NCI-H1417 (cell line): Measurements from ENCODE around the gene IRS1.
"Not testable (repeated sequence)": the region's sequence is repeated elsewhere in the genome, so short reads cannot be mapped to it uniquely, and the experiment has no call there.

Source experiments
- DNase-seq, 3 experiments: peaks; one replicate each; lab custom pipeline; 2025; lab: John Stamatoyannopoulos, UW

Gene IRS1

GRCh38 chr2:226799211-226799975, at the start of gene IRS1:
Gene IRS1 (minus strand): TSS chr2:226799820. CDS start chr2:226798738, 1,082 bp downstream.
- peak in 2 of 3 experiments; percentile 83 to 85 for DNase-seq

- no peak for DNase-seq
Measured at GRCh38 chr2:226849349-226849748, 49.7 kb upstream of the IRS1 start.

DNA sequence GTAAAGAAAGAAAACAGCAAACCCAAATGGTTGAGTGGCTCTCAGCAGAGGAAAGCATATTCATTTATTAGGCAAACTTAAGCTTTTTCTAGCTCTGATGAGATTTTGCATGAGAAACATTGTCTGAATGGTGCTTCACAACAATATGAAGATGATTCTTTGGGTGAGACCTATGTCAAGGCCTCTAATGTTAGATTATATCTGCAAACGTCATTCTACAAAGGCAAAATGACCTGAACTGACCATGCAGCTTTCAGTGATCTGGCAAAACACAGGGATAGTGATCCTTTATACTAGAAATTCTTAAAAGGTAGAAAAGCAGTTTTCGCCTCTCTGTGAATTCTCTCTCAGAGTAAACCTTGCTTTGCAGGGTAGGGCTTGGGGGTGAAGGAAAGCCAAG, 47.9 kb upstream of the IRS1 start:
- no peak for DNase-seq

- DNase-seq = no peak
Measured at GRCh38 chr2:226847090-226847489, 47.5 kb upstream of the IRS1 start.

GRCh38 chr2:226845386-226846116, 45.9 kb upstream of the IRS1 start:
- peak in 1 of 3 experiments; percentile 30 for DNase-seq

GRCh38 chr2:226843001-226843400, 43.4 kb upstream of the IRS1 start:
- DNase-seq = not testable (repeated sequence)

DNA sequence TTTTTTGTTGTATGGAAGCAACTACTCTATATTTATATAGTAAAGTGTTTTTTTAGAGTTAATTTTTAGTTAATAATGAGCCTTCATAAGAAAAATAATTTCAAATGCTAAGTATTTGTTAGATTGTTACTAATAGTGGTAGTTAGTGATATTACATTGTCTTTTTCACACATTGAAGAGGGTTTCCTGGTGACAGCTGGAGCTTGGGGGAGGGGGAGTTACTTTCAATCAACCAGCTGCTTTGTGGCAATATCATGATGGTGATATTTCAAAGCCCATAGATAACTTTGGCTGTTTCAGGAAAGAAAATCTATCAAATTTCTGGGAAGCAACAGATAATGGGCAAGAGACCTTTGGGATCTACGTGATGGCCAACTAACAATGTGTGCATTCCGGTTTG, 40.3 kb upstream of the IRS1 start:
- peak in 2 of 3 experiments; percentile 33 to 45 for DNase-seq

DNA sequence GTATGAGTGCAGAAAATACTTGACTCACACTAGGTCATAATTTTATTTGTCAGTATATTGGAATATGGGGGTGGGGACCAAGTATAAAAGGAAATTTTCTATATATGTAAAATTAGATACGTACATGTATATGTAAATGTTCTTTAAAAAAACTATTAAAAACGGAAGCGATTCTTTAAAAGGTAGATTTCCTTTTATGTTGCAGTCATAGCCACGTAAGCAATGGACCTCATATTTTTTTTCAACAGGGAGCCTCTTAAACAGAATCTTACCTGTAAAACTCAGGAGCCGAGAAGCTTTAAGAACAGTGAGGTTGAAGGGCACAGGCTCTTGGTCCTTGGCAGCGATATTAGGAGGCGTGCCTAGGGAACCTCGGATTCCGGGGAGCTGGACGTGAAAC, 39.5 kb upstream of the IRS1 start:
- DNase-seq = no peak

DNA sequence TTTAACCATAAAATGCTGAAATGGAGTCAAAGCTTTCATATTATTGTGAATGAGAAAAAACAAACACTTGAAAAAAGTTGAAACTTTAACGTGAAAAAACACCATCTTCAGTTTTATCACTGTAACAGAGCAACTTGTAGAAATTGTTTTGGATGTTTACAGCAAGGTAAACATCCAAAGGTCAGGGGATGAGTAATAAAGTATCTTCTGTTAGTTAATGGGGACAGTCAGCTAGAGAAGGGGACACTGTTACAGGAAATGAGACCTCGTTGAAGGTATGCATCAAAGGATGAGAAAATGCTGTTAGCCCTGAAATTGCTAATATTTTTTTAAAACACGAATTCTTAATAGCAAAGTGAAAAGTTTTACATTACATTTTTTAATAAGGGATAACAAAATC, 39.1 kb upstream of the IRS1 start:
- no peak for DNase-seq

GRCh38 chr2:226837787-226838603, 38.4 kb upstream of the IRS1 start:
- no peak for DNase-seq

DNA sequence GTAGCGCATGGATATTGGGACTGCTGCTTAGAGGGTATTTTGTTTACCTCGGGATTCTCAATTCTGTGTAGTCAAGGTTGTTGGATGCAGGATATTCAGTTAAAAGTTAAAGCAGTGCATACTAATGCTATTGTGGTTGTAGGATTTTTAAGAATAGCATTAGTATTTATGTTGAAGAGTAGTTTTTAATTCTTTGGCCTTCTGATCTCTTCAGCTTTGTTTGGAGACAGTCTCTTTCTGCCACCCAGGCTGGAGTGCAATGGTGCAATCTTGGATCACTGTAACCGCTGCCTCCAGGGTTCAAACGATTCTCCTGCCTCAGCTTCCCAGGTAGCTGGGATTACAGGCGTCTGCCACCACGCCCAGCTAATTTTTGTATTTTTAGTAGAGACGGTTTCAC, 37.7 kb upstream of the IRS1 start:
- no peak for DNase-seq

- DNase-seq = no peak
Measured at GRCh38 chr2:226836548-226836885, 36.9 kb upstream of the IRS1 start.

- peak; percentile 83 to 98 (median 97) for DNase-seq
Measured at GRCh38 chr2:226835796-226836547, 36.4 kb upstream of the IRS1 start, which contains the start of gene RHBDD1. Gene RHBDD1 (plus strand): TSS chr2:226836054. CDS start chr2:226864694, 28,640 bp downstream.

DNA sequence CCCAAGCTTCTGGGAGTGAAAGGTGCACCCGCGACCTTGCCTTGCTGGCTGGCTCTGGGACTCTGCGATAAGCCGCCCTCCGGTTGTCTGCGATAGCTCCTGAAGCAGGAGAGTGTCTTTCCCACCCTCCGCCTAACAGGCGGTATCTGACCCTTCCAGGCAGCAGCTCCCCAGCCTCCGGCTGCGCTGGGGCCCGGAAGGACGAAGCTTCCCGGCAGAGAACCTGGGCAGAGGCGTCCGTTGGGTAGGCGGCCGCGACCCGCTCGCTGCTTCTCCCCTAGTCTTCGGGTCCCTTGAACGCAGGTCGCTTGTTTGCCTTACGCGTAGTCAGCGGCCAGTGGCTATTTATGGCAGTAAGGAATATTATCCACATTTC, 35.8 kb upstream of the IRS1 start:
- DNase-seq = peak in 2 of 3 experiments; percentile 95

DNA sequence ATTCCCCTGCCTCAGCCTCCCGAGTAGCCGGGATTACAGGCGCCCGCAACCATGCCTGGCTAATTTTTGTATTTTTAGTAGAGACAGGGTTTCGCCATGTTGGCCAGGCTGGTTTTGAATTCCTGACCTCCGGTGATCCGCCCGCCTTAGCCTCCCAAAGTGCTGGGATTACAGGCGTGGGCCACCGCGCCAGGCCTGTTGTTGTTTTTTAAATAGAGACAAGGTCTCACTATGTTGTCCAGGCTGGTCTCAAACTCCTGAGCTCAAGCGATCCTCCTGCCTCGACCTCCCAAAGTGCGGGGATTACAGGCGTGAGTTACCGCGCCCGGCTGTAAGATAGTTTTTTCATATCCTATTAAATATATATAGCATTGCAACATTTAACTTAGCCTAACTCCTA, 35.3 kb upstream of the IRS1 start:
- not testable (repeated sequence) for DNase-seq

- DNase-seq = no peak
Measured at GRCh38 chr2:226832061-226832460, 32.4 kb upstream of the IRS1 start.

DNA sequence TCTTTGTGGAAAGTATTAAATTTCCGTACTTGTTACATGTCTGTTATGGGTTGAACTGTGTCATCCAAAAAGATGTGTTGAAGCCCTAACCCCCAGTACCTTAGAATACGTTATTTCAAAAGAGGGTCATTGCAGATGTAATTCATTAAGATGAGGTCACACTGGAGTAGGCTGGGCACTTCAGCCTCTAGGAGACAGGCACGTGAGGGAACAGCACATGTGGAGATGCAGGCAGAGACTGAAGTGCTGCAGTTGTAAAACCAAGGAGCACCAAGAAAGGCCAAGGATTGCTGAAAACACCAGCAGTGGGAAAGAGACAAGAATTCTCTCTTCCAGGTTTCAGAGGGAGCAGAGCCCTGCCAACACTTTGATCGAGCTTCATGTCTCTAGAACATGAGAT, 31.6 kb upstream of the IRS1 start:
- DNase-seq = no peak

DNA sequence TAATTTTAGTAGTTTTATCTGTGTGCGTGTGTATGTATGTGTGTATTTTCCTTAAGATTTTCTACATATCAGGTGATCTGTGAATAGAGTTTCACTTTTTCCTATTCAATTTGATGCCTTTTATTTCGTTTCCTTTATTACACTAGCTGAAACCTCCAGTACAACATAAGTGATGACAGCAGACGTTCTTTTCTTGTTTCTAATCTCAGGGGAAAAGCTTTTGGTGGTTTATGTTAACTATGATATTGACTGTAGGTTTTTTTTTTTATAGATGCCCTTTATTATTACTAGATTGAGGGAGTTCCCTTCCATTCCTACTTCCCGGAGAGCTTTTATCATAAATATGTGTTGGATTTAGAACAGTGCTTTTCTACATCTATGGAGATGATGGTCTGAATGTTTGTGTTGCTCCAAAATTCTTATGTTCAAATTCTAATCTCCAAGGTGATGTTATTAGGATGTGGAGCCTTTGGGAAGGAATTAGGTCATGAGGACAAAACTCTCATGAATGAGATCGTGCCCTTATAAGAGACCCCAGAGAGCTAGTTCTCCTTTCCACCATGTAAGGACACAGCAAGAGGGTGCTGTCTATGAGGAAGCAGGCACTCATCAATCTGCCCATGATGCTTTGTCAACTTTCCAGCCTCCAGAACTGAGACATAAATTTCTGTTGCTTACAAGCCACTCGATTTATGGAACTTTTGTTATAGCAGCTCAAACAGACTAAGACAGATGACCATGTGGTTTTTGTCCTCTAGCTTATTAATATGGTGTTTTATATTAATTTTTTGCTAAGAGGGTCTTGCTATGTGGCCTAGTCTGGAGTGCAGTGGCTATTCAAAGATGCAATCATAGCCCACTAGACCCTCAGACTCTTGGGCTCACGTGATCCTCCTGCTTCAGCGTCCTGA, 30.4 kb upstream of the IRS1 start:
- no peak for DNase-seq

DNA sequence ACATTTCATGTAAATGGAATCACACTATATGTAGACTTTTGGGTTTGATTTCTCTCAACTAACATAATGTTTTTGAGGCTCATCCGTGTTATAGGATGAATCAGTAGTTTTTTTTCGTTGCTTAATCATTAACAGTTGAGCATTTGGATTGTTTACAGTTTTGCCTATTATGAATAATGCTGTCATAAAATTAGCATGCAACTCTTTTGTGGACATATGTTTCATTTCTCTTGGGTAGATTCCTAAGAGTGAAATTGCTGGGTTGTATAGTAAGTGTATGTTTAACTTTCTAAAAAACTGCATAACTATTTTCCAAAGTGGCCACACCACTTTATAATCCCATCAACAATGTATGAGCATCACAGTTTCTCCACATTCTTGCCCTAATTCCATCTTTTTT, 28.6 kb upstream of the IRS1 start:
- DNase-seq = no peak

- no peak for DNase-seq
Measured at GRCh38 chr2:226825056-226825455, 25.4 kb upstream of the IRS1 start.

DNA sequence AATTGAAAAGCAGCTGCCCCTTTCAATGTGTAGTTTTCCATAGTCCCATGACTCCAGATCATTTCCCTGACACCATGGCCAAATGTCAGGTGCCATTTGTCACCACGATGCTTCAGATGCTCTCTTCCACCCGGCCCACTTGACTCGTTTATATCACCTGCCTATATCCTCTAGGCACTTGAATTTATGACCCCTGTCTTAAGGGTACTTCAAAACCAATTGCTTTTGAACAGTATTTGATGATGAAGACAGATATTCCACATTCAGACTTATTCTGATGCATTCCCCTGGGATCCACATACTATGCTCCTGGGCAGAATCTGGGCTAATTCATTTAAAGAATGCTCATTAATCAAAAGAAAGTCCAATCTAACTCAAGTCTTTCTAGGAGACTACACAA, 19.3 kb upstream of the IRS1 start:
- DNase-seq = peak; percentile 57 to 92 (median 84)
